WTC11 (cell line): ENCODE measurements around the gene COX4I1.

Experiments
- CREB1 ChIP-seq: sonication (generic); formaldehyde crosslinking; IDR thresholded peaks from 2 replicates; pipeline ENCODE4 v1.8.0; 2023; ENCODE audit warnings: mild to moderate bottlenecking, missing genetic modification reagents
- CTCF ChIP-seq: fragments of 200-600 bp; IDR thresholded peaks from 2 replicates; pipeline ENCODE4 v1.8.0; 2022; ENCODE audit warnings: antibody characterized with exemption
- GABPB1 ChIP-seq: sonication (generic); formaldehyde crosslinking; IDR thresholded peaks from 2 replicates; pipeline ENCODE4 v1.8.1; 2023; ENCODE audit warnings: mild to moderate bottlenecking, missing genetic modification reagents
- HMGXB4 ChIP-seq: sonication (generic); formaldehyde crosslinking; IDR thresholded peaks from 2 replicates; pipeline ENCODE4 v1.8.1; 2023; ENCODE audit warnings: mild to moderate bottlenecking, moderate library complexity, missing genetic modification reagents
- NFYB ChIP-seq: sonication (generic); formaldehyde crosslinking; conservative IDR thresholded peaks from 2 replicates; pipeline ENCODE4 v1.8.0; 2022; ENCODE audit warnings: low read depth, missing genetic modification reagents
- PRRX2 ChIP-seq: fragments of 250-450 bp; sonication (Bioruptor Pico); IDR thresholded peaks from 2 replicates; pipeline ENCODE4 v1.8.0; 2021; ENCODE audit warnings: mild to moderate bottlenecking
- SP1 ChIP-seq: sonication (generic); formaldehyde crosslinking; conservative IDR thresholded peaks from 2 replicates; pipeline ENCODE4 v1.8.1; 2022; ENCODE audit warnings: missing genetic modification reagents
- ZNF232 ChIP-seq: sonication (generic); formaldehyde crosslinking; IDR thresholded peaks from 2 replicates; pipeline ENCODE4 v1.8.0; 2022; ENCODE audit warnings: mild to moderate bottlenecking, missing genetic modification reagents
- ZNF263 ChIP-seq: sonication (generic); formaldehyde crosslinking; IDR thresholded peaks from 2 replicates; pipeline ENCODE4 v1.8.1; 2022; ENCODE audit warnings: low read depth, mild to moderate bottlenecking, moderate library complexity, missing genetic modification reagents
- TF ChIP-seq, protein P1 (sequence below): sonication (generic); formaldehyde crosslinking; IDR thresholded peaks from 2 replicates; pipeline ENCODE4 v1.8.0; 2022; ENCODE audit warnings: mild to moderate bottlenecking, missing genetic modification reagents
- TF ChIP-seq, protein P2 (sequence below): sonication (generic); formaldehyde crosslinking; IDR thresholded peaks from 2 replicates; pipeline ENCODE4 v1.8.1; 2023; ENCODE audit warnings: mild to moderate bottlenecking, missing genetic modification reagents, moderate library complexity
- TF ChIP-seq, protein P3 (sequence below): sonication (generic); formaldehyde crosslinking; conservative IDR thresholded peaks from 2 replicates; pipeline ENCODE4 v1.8.1; 2022; ENCODE audit warnings: mild to moderate bottlenecking, missing genetic modification reagents
- TF ChIP-seq, protein P4 (sequence below): sonication (generic); formaldehyde crosslinking; conservative IDR thresholded peaks from 2 replicates; pipeline ENCODE4 v1.8.1; 2023; ENCODE audit warnings: mild to moderate bottlenecking, low read depth, missing genetic modification reagents, moderate library complexity

DNA sequence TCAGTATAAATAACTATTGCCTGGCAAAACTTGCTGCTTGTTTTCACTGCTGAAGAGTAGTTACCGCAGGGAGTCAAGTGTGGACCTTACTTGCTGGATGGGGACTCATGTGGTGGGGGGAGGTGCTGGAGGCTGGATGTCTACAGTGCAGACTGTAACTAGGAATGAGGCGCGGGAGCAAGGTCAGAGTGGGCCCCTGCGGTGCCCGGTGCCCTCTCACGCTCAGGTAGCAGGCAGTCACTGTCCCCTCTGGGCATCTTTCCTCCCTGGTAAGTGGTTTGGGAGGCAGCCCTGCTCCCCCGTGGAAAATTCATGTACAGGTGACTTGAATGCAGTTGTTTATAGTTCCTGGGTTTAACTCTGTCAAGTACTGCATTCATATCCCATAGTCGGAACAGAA lies 4.8 kb upstream of the COX4I1 start:
- TF ChIP-seq CTCF (no peak), PRRX2 (CRISPR knock-in tag) (no peak), GABPB1 (CRISPR knock-in tag) (no peak), CREB1 (CRISPR knock-in tag) (no peak), NFYB (no peak), HMGXB4 (no peak), SP1 (CRISPR knock-in tag) (no peak), ZNF232 (CRISPR knock-in tag) (no peak), ZNF263 (CRISPR knock-in tag) (no peak)
- TF ChIP-seq, protein P1, sequence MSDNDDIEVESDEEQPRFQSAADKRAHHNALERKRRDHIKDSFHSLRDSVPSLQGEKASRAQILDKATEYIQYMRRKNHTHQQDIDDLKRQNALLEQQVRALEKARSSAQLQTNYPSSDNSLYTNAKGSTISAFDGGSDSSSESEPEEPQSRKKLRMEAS (CRISPR knock-in tag) = no peak
- TF ChIP-seq, protein P2, sequence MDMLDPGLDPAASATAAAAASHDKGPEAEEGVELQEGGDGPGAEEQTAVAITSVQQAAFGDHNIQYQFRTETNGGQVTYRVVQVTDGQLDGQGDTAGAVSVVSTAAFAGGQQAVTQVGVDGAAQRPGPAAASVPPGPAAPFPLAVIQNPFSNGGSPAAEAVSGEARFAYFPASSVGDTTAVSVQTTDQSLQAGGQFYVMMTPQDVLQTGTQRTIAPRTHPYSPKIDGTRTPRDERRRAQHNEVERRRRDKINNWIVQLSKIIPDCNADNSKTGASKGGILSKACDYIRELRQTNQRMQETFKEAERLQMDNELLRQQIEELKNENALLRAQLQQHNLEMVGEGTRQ (CRISPR knock-in tag) = no peak
- TF ChIP-seq, protein P3, sequence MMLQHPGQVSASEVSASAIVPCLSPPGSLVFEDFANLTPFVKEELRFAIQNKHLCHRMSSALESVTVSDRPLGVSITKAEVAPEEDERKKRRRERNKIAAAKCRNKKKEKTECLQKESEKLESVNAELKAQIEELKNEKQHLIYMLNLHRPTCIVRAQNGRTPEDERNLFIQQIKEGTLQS (CRISPR knock-in tag) = no peak
- TF ChIP-seq, protein P4, sequence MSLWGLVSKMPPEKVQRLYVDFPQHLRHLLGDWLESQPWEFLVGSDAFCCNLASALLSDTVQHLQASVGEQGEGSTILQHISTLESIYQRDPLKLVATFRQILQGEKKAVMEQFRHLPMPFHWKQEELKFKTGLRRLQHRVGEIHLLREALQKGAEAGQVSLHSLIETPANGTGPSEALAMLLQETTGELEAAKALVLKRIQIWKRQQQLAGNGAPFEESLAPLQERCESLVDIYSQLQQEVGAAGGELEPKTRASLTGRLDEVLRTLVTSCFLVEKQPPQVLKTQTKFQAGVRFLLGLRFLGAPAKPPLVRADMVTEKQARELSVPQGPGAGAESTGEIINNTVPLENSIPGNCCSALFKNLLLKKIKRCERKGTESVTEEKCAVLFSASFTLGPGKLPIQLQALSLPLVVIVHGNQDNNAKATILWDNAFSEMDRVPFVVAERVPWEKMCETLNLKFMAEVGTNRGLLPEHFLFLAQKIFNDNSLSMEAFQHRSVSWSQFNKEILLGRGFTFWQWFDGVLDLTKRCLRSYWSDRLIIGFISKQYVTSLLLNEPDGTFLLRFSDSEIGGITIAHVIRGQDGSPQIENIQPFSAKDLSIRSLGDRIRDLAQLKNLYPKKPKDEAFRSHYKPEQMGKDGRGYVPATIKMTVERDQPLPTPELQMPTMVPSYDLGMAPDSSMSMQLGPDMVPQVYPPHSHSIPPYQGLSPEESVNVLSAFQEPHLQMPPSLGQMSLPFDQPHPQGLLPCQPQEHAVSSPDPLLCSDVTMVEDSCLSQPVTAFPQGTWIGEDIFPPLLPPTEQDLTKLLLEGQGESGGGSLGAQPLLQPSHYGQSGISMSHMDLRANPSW (CRISPR knock-in tag) = no peak
